Esophagus squamous epithelium (tissue), 5 donors: ENCODE measurements around the gene EPM2AIP1. TPM values are rescaled to one million over a fixed set of nuclear protein-coding genes. Genes with fewer than 3 reads are reported as not detected.

Experiments used
- DNase-seq: peaks from one replicate; lab custom pipeline; 2025; lab: John Stamatoyannopoulos, UW
- H3K27ac ChIP-seq, 4 donors: fragments of 200-600 bp; sonication (generic); one replicate each; pipeline ENCODE4 v1.5.1; 2016 to 2019; ENCODE audit warnings: mild to moderate bottlenecking in 1 of 4
- H3K27me3 ChIP-seq, 4 donors: fragments of 200-600 bp; sonication (generic); 1 replicate in 3 of 4; 2 replicates in 1 of 4; pipeline versions ENCODE4 v1.5.1 to v1.6.0; 2017 to 2021; ENCODE audit warnings: antibody characterized with exemption in 1 of 4
- H3K36me3 ChIP-seq, 3 donors: fragments of 200-600 bp; sonication (generic); one replicate each; pipeline ENCODE4 v1.5.1; 2016 to 2019
- H3K4me1 ChIP-seq, 3 donors: fragments of 200-600 bp; sonication (generic); one replicate each; pipeline ENCODE4 v1.5.1; 2017 to 2019
- H3K4me3 ChIP-seq, 4 donors: fragments of 200-600 bp; sonication (generic); 1 replicate in 3 of 4; 2 replicates in 1 of 4; pipeline ENCODE4 v1.5.1; 2016 to 2019; ENCODE audit warnings: mild to moderate bottlenecking in 2 of 4, moderate library complexity in 1 of 4
- H3K9me3 ChIP-seq, 3 donors: fragments of 200-600 bp; sonication (generic); one replicate each; pipeline ENCODE4 v1.5.1; 2016 to 2019
- POLR2A ChIP-seq, 4 donors: fragments of 450-650 bp; IDR thresholded peaks; one replicate each; pipeline ENCODE4 v1.6.1; 2017; ENCODE audit warnings: antibody characterized with exemption in 4 of 4, mild to moderate bottlenecking in 4 of 4, moderate library complexity in 3 of 4
- WGBS, 2 donors: methylation state at CpG; one replicate each; pipeline ENCODE4 v1.1.5; 2018; 5-methylcytosine and 5-hydroxymethylcytosine counted together
- intact Hi-C: fragments of 100-400 bp; cut with DNase I; formaldehyde crosslinking; loops from one replicate; pipeline ENCODE4 v1.15.0; 2022
- total RNA-seq, 4 donors: library from RNA; depleted of rRNA; stranded (reverse); fragments of >200 nt; gene quantifications; one replicate each; pipeline ENCODE4 v1.1.0, GENCODE V29; 2016
- TF ChIP-seq, protein P1 (sequence below), 6 experiments: fragments of 450-650 bp in 4 of 6; fragments of 200-600 bp in 2 of 6; sonication (generic) in 2 of 6; IDR thresholded peaks; one replicate each; pipeline ENCODE4 v1.5.1; 2016 to 2019; ENCODE audit warnings: antibody characterized with exemption in 6 of 6, mild to moderate bottlenecking in 4 of 6, moderate library complexity in 4 of 6
- donor health status: DM: yes; HTN: yes; CAD: no.

EPM2AIP1 gene
- total RNA-seq, 4 donors from 2014 or later: 5.5 to 13.9 (median 7.7) TPM

DNA sequence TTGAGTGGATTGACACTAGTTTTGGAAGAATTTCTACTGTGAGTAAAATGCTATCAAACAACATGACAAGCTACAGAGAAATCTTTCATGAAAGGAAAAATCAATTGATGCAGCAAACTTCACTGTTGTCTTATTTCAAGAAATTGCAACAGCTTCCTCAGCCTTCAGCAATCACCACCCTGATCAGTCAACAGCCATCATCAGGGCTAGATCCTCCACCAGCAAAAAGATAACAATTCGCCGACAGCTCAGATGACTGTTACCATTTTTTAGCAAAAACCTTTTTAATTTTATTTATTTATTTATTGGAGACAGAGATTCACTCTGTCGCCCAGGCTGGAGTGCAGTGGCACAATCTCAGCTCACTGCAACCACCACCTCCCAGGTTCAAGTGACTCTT lies 44.4 kb upstream of the EPM2AIP1 start:
- no peak for TF ChIP-seq POLR2A (IDR thresholded peaks at IDR 0.05)
- TF ChIP-seq, protein P1, sequence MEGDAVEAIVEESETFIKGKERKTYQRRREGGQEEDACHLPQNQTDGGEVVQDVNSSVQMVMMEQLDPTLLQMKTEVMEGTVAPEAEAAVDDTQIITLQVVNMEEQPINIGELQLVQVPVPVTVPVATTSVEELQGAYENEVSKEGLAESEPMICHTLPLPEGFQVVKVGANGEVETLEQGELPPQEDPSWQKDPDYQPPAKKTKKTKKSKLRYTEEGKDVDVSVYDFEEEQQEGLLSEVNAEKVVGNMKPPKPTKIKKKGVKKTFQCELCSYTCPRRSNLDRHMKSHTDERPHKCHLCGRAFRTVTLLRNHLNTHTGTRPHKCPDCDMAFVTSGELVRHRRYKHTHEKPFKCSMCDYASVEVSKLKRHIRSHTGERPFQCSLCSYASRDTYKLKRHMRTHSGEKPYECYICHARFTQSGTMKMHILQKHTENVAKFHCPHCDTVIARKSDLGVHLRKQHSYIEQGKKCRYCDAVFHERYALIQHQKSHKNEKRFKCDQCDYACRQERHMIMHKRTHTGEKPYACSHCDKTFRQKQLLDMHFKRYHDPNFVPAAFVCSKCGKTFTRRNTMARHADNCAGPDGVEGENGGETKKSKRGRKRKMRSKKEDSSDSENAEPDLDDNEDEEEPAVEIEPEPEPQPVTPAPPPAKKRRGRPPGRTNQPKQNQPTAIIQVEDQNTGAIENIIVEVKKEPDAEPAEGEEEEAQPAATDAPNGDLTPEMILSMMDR (IDR thresholded peaks at IDR 0.05): no peak
- H3K9me3 ChIP-seq: peaks cover 0 to 9% (median 0%) of the 10 kb centered on the region in 3 donors
- H3K27ac ChIP-seq: no peak overlapping the region
- 88 to 96% methylated on average over 3 of the region's 3 CpGs for WGBS, 2 donors
- H3K4me1 ChIP-seq: peaks cover 0 to 16% (median 7%) of the 10 kb centered on the region in 3 donors
- H3K27me3 ChIP-seq: no peaks in the 10 kb centered on the region
- intact Hi-C loops: no loop called here
- no peak for DNase-seq
- H3K36me3 ChIP-seq: peaks cover 0 to 82% (median 13%) of the 10 kb centered on the region in 3 donors
- no peak overlapping the region for H3K4me3 ChIP-seq

DNA sequence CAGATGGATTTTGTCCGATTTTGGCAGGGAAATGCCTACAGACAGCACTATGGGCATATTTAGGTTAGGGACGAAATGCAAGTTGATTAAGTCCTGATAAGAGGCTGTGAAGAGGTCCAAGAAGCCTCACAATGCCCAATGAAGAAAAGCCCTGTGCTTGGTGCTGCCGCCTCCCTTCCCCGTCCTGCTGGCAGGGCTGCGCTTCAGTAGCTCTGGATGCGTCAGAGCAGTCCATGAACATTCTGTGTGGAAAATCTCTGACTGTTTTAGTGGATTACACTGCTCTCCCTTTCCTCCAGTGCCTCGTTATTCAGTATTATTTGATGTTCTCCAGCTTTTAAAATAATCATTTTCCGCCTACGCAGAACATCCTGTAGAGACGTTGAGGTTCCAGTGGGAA lies 40.0 kb upstream of the EPM2AIP1 start:
- H3K36me3 ChIP-seq: peaks cover 0 to 96% (median 0%) of the 10 kb centered on the region in 3 donors
- peak overlapping the region in 3 of 4 donors; percentile 61 to 76 (median 63) for H3K27ac ChIP-seq
- H3K27me3 ChIP-seq: no peaks in the 10 kb centered on the region

GRCh38 chr3:37031096-37031682 lies 38.3 kb upstream of the EPM2AIP1 start:
- Histone ChIP-seq H3K9me3 (peaks cover 0 to 5% (median 0%) of the 10 kb centered on the region in 3 donors), H3K4me3 (no peak overlapping the region), H3K27ac (peak overlapping the region in 3 of 4 donors; percentile 61 to 76 (median 63)), H3K27me3 (no peaks in the 10 kb centered on the region), H3K36me3 (peaks cover 0 to 98% (median 5%) of the 10 kb centered on the region in 3 donors), H3K4me1 (peaks cover 0 to 21% (median 9%) of the 10 kb centered on the region in 3 donors)
- intact Hi-C loops: no loop called here
- no peak for TF ChIP-seq POLR2A (IDR thresholded peaks at IDR 0.05)
- TF ChIP-seq, protein P1 (IDR thresholded peaks at IDR 0.05): no peak
- DNase-seq: no peak
- 82% methylated on average over 7 of the region's 7 CpGs for WGBS, 2 donors

More for the DNA sequence above, 40.0 kb upstream of the EPM2AIP1 start:
- Histone ChIP-seq H3K4me1 (peaks cover 0 to 21% (median 9%) of the 10 kb centered on the region in 3 donors), H3K9me3 (peaks cover 0 to 9% (median 0%) of the 10 kb centered on the region in 3 donors), H3K4me3 (no peak overlapping the region)
- WGBS, 2 donors: 60 to 86% methylated on average over 9 to 10 of the region's 10 CpGs
- TF ChIP-seq POLR2A (IDR thresholded peaks at IDR 0.05): no peak
- TF ChIP-seq, protein P1 (IDR thresholded peaks at IDR 0.05): no peak
- intact Hi-C loops: no loop called here
- no peak for DNase-seq

DNA sequence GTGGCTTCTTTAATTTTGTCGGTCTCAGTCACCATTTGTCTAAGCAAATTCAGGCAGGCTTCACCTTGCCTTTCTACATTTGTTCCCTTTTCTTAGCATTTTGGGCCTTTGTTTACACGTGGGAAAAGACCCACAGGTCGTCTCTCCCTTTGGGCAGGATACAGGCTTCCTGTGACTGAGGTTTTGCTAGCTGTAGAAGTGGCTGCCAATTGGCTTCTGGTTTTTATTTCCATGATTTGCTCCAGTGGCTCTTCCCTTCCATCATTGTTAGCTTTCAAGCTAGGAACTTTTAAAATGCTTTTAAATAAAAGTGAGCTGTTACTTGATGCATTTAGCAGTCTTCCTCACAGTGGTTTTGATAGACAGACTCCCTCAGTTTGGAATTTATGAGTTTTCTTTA lies 37.7 kb upstream of the EPM2AIP1 start:
- DNase-seq: no peak
- H3K27ac ChIP-seq: peak overlapping the region in 3 of 4 donors; percentile 61 to 76 (median 63)
- H3K9me3 ChIP-seq: no peaks in the 10 kb centered on the region
- intact Hi-C loops: no loop called here
- peaks cover 0 to 98% (median 5%) of the 10 kb centered on the region in 3 donors for H3K36me3 ChIP-seq
- no peak overlapping the region for H3K4me3 ChIP-seq
- WGBS, 2 donors: 21 to 38% methylated on average over 3 of the region's 3 CpGs
- peaks cover 0 to 21% (median 9%) of the 10 kb centered on the region in 3 donors for H3K4me1 ChIP-seq
- H3K27me3 ChIP-seq: no peaks in the 10 kb centered on the region
- TF ChIP-seq, protein P1 (IDR thresholded peaks at IDR 0.05): no peak
- TF ChIP-seq POLR2A (IDR thresholded peaks at IDR 0.05): no peak

GRCh38 chr3:37029516-37030163 lies 36.7 kb upstream of the EPM2AIP1 start:
- TF ChIP-seq, protein P1 (IDR thresholded peaks at IDR 0.05): no peak
- TF ChIP-seq POLR2A (IDR thresholded peaks at IDR 0.05): no peak
- H3K27me3 ChIP-seq: no peaks in the 10 kb centered on the region
- H3K4me3 ChIP-seq: no peak overlapping the region
- DNase-seq: no peak
- peaks cover 0 to 98% (median 5%) of the 10 kb centered on the region in 3 donors for H3K36me3 ChIP-seq
- H3K9me3 ChIP-seq: no peaks in the 10 kb centered on the region
- peaks cover 0 to 21% (median 9%) of the 10 kb centered on the region in 3 donors for H3K4me1 ChIP-seq
- intact Hi-C loops: loop anchor here (10.0 kb wide), 1 partner anchor 185 kb away; no protein-coding TSS in a partner anchor
- peak overlapping the region in 3 of 4 donors; percentile 61 to 63 (median 63) for H3K27ac ChIP-seq
